ENCODE results near the gene FAM156B. TPM values are rescaled to one million over a fixed set of nuclear protein-coding genes. Genes with fewer than 3 reads are reported as not detected.
"Not testable (repeated sequence)": the region's sequence is repeated elsewhere in the genome, so short reads cannot be mapped to it uniquely, and the experiment has no call there.

FAM156B gene
- total and polyA plus RNA-seq, 8 donors = 6.0 to 39.5 (median 19.3) TPM

DNA sequence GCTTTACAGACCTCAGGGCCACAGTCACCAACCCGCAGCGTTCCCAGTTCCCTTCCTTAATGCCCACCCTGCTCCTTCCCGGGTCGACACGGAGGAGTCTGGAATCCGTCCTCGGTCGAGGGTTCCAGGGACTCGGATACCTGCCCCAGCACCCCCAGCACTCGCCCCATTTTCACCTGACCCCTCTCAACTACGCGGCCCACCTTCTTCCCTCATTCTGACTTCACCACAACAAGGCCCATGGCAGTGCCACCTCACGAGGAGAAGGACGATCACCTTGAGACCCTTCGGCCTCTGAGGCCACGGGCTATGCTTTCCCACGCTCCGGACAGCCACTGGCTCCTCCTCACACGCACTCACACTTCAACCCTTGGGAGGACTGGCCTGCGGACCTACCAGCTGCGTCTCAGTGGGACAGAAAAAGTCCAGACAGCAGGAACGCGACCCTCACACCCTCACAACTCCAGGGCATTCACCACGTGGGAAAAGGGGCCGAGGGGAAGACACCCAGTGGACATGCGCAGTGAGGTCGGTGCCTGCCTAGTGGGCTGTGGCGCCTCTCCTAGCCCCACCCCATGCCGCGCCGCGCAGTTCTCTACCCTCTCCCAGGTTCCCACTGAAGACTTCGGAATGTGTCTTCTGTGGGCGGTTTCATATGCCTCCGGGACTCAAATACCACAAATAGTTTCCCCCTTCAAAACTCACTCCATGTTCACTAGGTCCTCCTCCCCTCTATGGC lies 29.4 kb upstream of the FAM156B start, which contains the start of gene XAGE3:
Gene XAGE3, minus strand, starts transcription at position 474 of the 739 bp plus-strand sequence. CDS start 950 bp downstream, outside the sequence.
- no peaks in the 10 kb centered on the region for H3K4me1 ChIP-seq
- peaks cover 0 to 11% (median 0%) of the 10 kb centered on the region in 3 donors for H3K27me3 ChIP-seq
- H3K27ac ChIP-seq = no peak within 1 kb of the TSS
- no peak within 1 kb of the TSS for H3K4me3 ChIP-seq
- intact Hi-C loops (cut with DNase I; ENCODE audit: low total_unique reads) = no loop called here
- no peaks in the 10 kb centered on the region for H3K9me3 ChIP-seq
- TF ChIP-seq POLR2A (IDR thresholded peaks at IDR 0.05) = no peak
- TF ChIP-seq, protein P1, sequence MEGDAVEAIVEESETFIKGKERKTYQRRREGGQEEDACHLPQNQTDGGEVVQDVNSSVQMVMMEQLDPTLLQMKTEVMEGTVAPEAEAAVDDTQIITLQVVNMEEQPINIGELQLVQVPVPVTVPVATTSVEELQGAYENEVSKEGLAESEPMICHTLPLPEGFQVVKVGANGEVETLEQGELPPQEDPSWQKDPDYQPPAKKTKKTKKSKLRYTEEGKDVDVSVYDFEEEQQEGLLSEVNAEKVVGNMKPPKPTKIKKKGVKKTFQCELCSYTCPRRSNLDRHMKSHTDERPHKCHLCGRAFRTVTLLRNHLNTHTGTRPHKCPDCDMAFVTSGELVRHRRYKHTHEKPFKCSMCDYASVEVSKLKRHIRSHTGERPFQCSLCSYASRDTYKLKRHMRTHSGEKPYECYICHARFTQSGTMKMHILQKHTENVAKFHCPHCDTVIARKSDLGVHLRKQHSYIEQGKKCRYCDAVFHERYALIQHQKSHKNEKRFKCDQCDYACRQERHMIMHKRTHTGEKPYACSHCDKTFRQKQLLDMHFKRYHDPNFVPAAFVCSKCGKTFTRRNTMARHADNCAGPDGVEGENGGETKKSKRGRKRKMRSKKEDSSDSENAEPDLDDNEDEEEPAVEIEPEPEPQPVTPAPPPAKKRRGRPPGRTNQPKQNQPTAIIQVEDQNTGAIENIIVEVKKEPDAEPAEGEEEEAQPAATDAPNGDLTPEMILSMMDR (IDR thresholded peaks at IDR 0.05) = no peak
- TF ChIP-seq POLR2AphosphoS5 (IDR thresholded peaks at IDR 0.05) = no peak
- TF ChIP-seq EP300 (IDR thresholded peaks at IDR 0.05) = no peak
- no peaks in the 10 kb centered on the region for H3K36me3 ChIP-seq
- 86 to 95% (median 91%) methylated on average over 23 to 35 of the region's 35 CpGs for WGBS, 5 donors
- no peak for DNase-seq

- H3K4me3 ChIP-seq = no peak overlapping the region
- DNase-seq = no peak
- H3K27ac ChIP-seq = no peak overlapping the region
- intact Hi-C loops (cut with DNase I; ENCODE audit: low total_unique reads) = no loop called here
- TF ChIP-seq EP300 (IDR thresholded peaks at IDR 0.05) = no peak
- TF ChIP-seq, protein P1 (IDR thresholded peaks at IDR 0.05) = no peak
- no peaks in the 10 kb centered on the region for H3K36me3 ChIP-seq
- H3K9me3 ChIP-seq = no peaks in the 10 kb centered on the region
- 58 to 100% (median 68%) methylated on average over 1 of the region's 1 CpG for WGBS, 5 donors
- H3K4me1 ChIP-seq = no peaks in the 10 kb centered on the region
- peaks cover 0 to 11% (median 4%) of the 10 kb centered on the region in 3 donors for H3K27me3 ChIP-seq
Observed at GRCh38 chrX:52870046-52870445, 27.1 kb upstream of the FAM156B start.

GRCh38 chrX:52873825-52874224 lies 23.3 kb upstream of the FAM156B start:
- intact Hi-C loops (cut with DNase I; ENCODE audit: low total_unique reads); DNase-seq; H3K9me3 ChIP-seq; H3K36me3 ChIP-seq; H3K4me3 ChIP-seq; H3K4me1 ChIP-seq; H3K27ac ChIP-seq: not testable (repeated sequence)
- peaks cover 0 to 18% (median 4%) of the 10 kb centered on the region in 3 donors for H3K27me3 ChIP-seq

- Histone ChIP-seq H3K4me1 (no peaks in the 10 kb centered on the region), H3K27me3 (peaks cover 0 to 18% (median 4%) of the 10 kb centered on the region in 3 donors), H3K4me3 (no peak overlapping the region), H3K9me3 (no peaks in the 10 kb centered on the region), H3K36me3 (no peaks in the 10 kb centered on the region), H3K27ac (no peak overlapping the region)
- TF ChIP-seq POLR2AphosphoS5 (IDR thresholded peaks at IDR 0.05) (no peak), EP300 (IDR thresholded peaks at IDR 0.05) (no peak), POLR2A (IDR thresholded peaks at IDR 0.05) (no peak)
- TF ChIP-seq, protein P1 (IDR thresholded peaks at IDR 0.05) = no peak
- intact Hi-C loops (cut with DNase I; ENCODE audit: low total_unique reads) = no loop called here
- WGBS, 5 donors = 65 to 83% (median 69%) methylated on average over 5 of the region's 5 CpGs
- no peak for DNase-seq
Observed at GRCh38 chrX:52874661-52875060, 22.5 kb upstream of the FAM156B start.

DNA sequence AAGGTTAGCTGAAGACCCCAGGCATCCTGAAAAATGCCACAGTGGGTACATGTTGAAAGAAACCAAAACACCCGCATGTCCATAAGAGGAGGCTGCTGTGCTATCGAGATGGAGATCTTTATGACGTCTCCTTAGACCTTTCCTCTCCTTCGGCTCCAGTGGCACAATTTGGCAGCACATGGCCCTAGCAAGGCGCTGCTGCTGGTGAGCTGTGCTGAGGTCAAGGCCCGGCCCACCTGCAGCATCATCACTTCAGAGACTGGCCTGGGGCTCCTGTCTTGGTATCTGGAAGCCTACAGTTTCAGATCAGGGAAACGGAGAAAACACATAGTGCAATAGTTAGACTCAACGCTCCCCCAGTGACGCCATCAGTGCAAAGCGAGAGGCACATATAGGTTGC lies 21.7 kb upstream of the FAM156B start:
- H3K36me3 ChIP-seq; H3K27ac ChIP-seq; DNase-seq; intact Hi-C loops (cut with DNase I; ENCODE audit: low total_unique reads); H3K4me1 ChIP-seq; H3K9me3 ChIP-seq; H3K4me3 ChIP-seq: not testable (repeated sequence)
- WGBS, 5 donors = 85 to 100% (median 92%) methylated on average over 6 to 10 of the region's 10 CpGs
- H3K27me3 ChIP-seq = peaks cover 0 to 18% (median 4%) of the 10 kb centered on the region in 3 donors

DNA sequence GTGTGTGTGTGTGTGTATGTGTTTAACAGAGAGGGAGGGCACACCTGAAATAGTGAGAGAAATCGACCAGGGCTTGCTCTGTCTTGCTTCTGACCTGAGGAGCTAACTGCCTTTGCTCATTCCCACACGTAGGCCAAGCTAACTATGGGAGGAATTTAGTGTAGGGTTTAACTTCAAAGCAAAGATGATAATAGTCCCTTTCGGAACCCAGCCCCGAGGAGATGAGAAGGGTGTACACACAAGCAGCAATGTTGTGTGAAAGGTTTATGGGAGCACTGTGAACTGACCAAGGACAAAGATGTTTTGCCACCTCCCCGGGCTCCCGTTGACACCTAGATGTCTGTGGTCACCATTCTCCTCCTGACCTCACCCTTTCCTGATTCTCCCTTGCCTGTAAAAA lies 20.7 kb upstream of the FAM156B start:
- H3K9me3 ChIP-seq; intact Hi-C loops (cut with DNase I; ENCODE audit: low total_unique reads); H3K4me3 ChIP-seq; H3K27ac ChIP-seq; H3K36me3 ChIP-seq; DNase-seq; H3K4me1 ChIP-seq: not testable (repeated sequence)
- H3K27me3 ChIP-seq = peaks cover 0 to 18% (median 4%) of the 10 kb centered on the region in 3 donors
- WGBS, 5 donors = 47 to 65% (median 62%) methylated on average over 6 of the region's 6 CpGs

DNA sequence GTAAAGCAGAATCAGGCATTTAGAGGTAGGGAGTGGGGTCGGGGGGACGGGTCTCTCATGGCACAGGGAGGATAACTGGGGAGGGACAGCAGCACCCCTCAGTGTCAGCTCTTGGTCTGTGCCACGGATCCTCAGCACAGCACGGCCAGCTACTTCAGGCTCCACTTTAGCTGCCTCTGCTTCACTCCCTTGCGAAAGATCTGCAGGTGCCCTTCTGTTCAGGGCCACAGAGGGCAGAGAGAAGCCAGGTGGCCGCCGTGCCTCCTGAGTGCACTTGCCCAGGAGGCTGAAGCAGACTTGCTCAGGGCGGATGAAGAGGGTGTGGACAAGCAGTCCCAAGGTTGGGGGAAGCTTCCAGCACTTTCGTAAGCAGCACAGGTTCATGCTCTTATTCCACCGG lies 9.7 kb upstream of the FAM156B start:
- DNase-seq; intact Hi-C loops (cut with DNase I; ENCODE audit: low total_unique reads); H3K36me3 ChIP-seq; H3K27me3 ChIP-seq; H3K27ac ChIP-seq; H3K4me3 ChIP-seq; H3K4me1 ChIP-seq; H3K9me3 ChIP-seq: not testable (repeated sequence)
- no CpG with 5 or more reads among the region's 10 CpGs for whole genome bisulfite sequencing, 5 donors

- H3K27ac ChIP-seq; H3K4me3 ChIP-seq; H3K27me3 ChIP-seq; intact Hi-C loops (cut with DNase I; ENCODE audit: low total_unique reads); H3K9me3 ChIP-seq; DNase-seq; H3K36me3 ChIP-seq; H3K4me1 ChIP-seq: not testable (repeated sequence)
- WGBS, 5 donors = no CpG with 5 or more reads among the region's 9 CpGs
Observed at GRCh38 chrX:52888090-52888489, 9.0 kb upstream of the FAM156B start.

DNA sequence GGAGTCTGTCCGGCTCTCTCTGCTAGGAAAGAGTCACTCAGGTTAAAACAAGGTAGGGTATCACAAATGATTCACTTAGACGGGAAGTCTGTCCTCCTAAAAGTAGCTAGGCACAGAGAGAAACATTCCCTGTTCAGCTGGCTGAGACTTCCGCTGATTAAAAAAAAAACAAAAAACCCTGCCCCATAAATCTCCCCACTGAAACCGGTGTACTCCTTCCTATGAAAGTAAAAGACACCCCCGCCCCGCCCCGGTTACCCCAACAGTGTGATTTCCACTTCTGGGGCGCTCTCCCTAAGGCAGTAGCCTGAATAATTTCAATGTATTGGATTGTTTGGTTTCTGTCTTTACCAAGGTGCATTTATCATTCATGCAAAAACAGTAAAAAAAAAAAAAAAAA lies 692 bp upstream of the FAM156B start:
- H3K27ac ChIP-seq; H3K36me3 ChIP-seq; H3K4me1 ChIP-seq; H3K9me3 ChIP-seq; H3K27me3 ChIP-seq; H3K4me3 ChIP-seq; intact Hi-C loops (cut with DNase I; ENCODE audit: low total_unique reads); DNase-seq: not testable (repeated sequence)
- no CpG with 5 or more reads among the region's 8 CpGs for WGBS, 5 donors
